Hindlimb muscle (tissue), 1 donor: ENCODE measurements around the gene TNFRSF17. TPM values are rescaled to one million over a fixed set of nuclear protein-coding genes. Genes with fewer than 3 reads are reported as not detected.
A peak's percentile ranks its signal among the peaks of the same experiment; 100 is the strongest.

ENCODE experiments used
- DNase-seq: peaks from one replicate; pipeline ENCODE4 v3.0.0-alpha.2; 2013
- polyA plus RNA-seq: library from polyadenylated mRNA; unstranded; fragments of 120-200 nt; gene quantifications from one replicate; pipeline ENCODE4 v1.2.1, GENCODE V29; 2013; ENCODE audit not compliant: insufficient read length

The TNFRSF17 gene
- polyA plus RNA-seq, 1 donor = not detected

GRCh38 chr16:12009462-12009861, 44.5 kb downstream of the TNFRSF17 start:
- DNase-seq = no peak

- DNase-seq = no peak
These were observed 44.9 kb downstream of the TNFRSF17 start for GRCh38 chr16:12009922-12010321.

- peak; percentile 50 for DNase-seq
These were observed 45.6 kb downstream of the TNFRSF17 start for GRCh38 chr16:12010388-12011251.

GRCh38 chr16:12011565-12011964, 46.6 kb downstream of the TNFRSF17 start:
- no peak for DNase-seq

- DNase-seq = no peak
These were observed 51.4 kb downstream of the TNFRSF17 start for GRCh38 chr16:12016291-12016947.

- no peak for DNase-seq
These were observed 52.5 kb downstream of the TNFRSF17 start for GRCh38 chr16:12017558-12017957.

Other genes with a start within 250 kb of the TNFRSF17 start
- 22.3 TPM for gene TXNDC11, start 222.4 kb upstream of the TNFRSF17 start, polyA plus RNA-seq
- gene ZC3H7A, start 168.0 kb upstream of the TNFRSF17 start, polyA plus RNA-seq = 43.0 TPM
- gene RSL1D1, start 113.7 kb upstream of the TNFRSF17 start, polyA plus RNA-seq = 321 TPM
- gene GSPT1, start 49.3 kb upstream of the TNFRSF17 start, polyA plus RNA-seq = 76.8 TPM
- 3.4 TPM for gene NPIPB2, start 23.2 kb upstream of the TNFRSF17 start, polyA plus RNA-seq
- gene SNX29, start 11.5 kb downstream of the TNFRSF17 start, polyA plus RNA-seq = 9.4 TPM